SU-DHL-6 (cell line): Measurements from ENCODE around the gene SNED1.

Experiments
- H2AFZ ChIP-seq: fragments of 200-600 bp; sonication (generic); 2 replicates; pipeline ENCODE4 v1.6.1; 2014; ENCODE audit warnings: low read depth, mild to moderate bottlenecking, moderate library complexity, mixed read lengths, antibody characterized with exemption, low read length; ENCODE audit not compliant: severe bottlenecking
- H3F3A ChIP-seq: fragments of 200-600 bp; shearing (Covaris generic); 2 replicates; pipeline ENCODE4 v1.6.0; 2016; ENCODE audit warnings: antibody characterized with exemption, mild to moderate bottlenecking; ENCODE audit not compliant: insufficient read depth
- H3K27ac ChIP-seq: fragments of 200-600 bp; sonication (generic); 2 replicates; pipeline ENCODE4 v1.5.1; 2016; ENCODE audit warnings: low read depth, mild to moderate bottlenecking, low read length, moderate library complexity, mixed read lengths
- H3K27me3 ChIP-seq: fragments of 200-600 bp; sonication (generic), shearing (Covaris generic); 2 replicates; pipeline ENCODE4 v1.6.0; 2014; ENCODE audit warnings: mild to moderate bottlenecking, low read length
- H3K36me3 ChIP-seq: fragments of 200-600 bp; sonication (generic); 2 replicates; pipeline ENCODE4 v1.6.1; 2014; ENCODE audit warnings: mild to moderate bottlenecking, low read length, mixed read lengths
- H3K4me2 ChIP-seq: fragments of 300-600, 200-600 bp; shearing (Covaris generic), sonication (generic); 2 replicates; pipeline ENCODE4 v1.6.0; 2014; ENCODE audit warnings: low read length, low read depth, mild to moderate bottlenecking; ENCODE audit not compliant: poor library complexity, severe bottlenecking
- H3K4me3 ChIP-seq: fragments of 200-600 bp; sonication (generic); 2 replicates; pipeline ENCODE4 v1.5.1; 2014; ENCODE audit warnings: antibody characterized with exemption, low read length, mild to moderate bottlenecking, mixed read lengths; ENCODE audit not compliant: insufficient read depth, poor library complexity, severe bottlenecking
- H3K79me2 ChIP-seq: fragments of 200-600 bp; sonication (generic); 2 replicates; pipeline ENCODE4 v1.6.1; 2014; ENCODE audit warnings: mild to moderate bottlenecking, low read length, moderate library complexity; ENCODE audit not compliant: insufficient read depth
- H3K9ac ChIP-seq: fragments of 200-600 bp; sonication (generic); 2 replicates; pipeline ENCODE4 v1.7.0; 2014; ENCODE audit warnings: mild to moderate bottlenecking, low read length
- H3K9me2 ChIP-seq: fragments of 200-600 bp; sonication (generic); replicated peaks from 2 replicates; pipeline ENCODE4 v1.6.1; 2014; ENCODE audit warnings: low read length; ENCODE audit not compliant: insufficient read depth
- H3K9me3 ChIP-seq: fragments of 200-600 bp; sonication (generic); 2 replicates; pipeline ENCODE4 v1.6.1; 2014; ENCODE audit warnings: low read length, mixed read lengths; ENCODE audit not compliant: insufficient read depth
- H4K20me1 ChIP-seq: fragments of 200-600 bp; sonication (generic); 2 replicates; pipeline ENCODE4 v1.6.1; 2014; ENCODE audit warnings: low read depth, mild to moderate bottlenecking, antibody characterized with exemption, low read length, moderate library complexity, mixed read lengths
- CTCF ChIP-seq: fragments of 200-600 bp; sonication (generic); IDR thresholded peaks from one replicate; pipeline ENCODE4 v1.5.1; 2017; ENCODE audit warnings: antibody characterized with exemption, mild to moderate bottlenecking, low read length, moderate library complexity; ENCODE audit not compliant: insufficient read depth, poor library complexity, severe bottlenecking
- EZH2phosphoT487 ChIP-seq: fragments of 200-600 bp; sonication (generic), shearing (Covaris generic); conservative IDR thresholded peaks from 2 replicates; pipeline ENCODE4 v1.6.1; 2018; ENCODE audit warnings: mild to moderate bottlenecking, antibody characterized with exemption, low read length, moderate library complexity, mixed read lengths

The SNED1 gene

GRCh38 chr2:241107031-241107783, 108.8 kb downstream of the SNED1 start:
- Histone ChIP-seq H3K9me3 (no peaks in the 10 kb centered on the region), H3K4me3 (no peak overlapping the region), H3K9me2 (no peaks in the 10 kb centered on the region), H3K36me3 (no peaks in the 10 kb centered on the region), H3K4me2 (no peak overlapping the region), H3K79me2 (peaks cover 9% of the 10 kb centered on the region; the same call in 1 of the 2 replicates), H3F3A (no peaks in the 10 kb centered on the region; the same call in 1 of the 2 replicates), H2AFZ (no peak overlapping the region), H4K20me1 (no peaks in the 10 kb centered on the region), H3K27ac (no peak overlapping the region), H3K27me3 (no peaks in the 10 kb centered on the region), H3K9ac (no peak overlapping the region)
- no peak for TF ChIP-seq EZH2phosphoT487

- Histone ChIP-seq H3K4me3 (no peak overlapping the region), H3F3A (no peaks in the 10 kb centered on the region; the same call in 1 of the 2 replicates), H3K9me3 (no peaks in the 10 kb centered on the region), H3K9ac (no peak overlapping the region), H3K27ac (no peak overlapping the region), H3K4me2 (no peak overlapping the region), H2AFZ (no peak overlapping the region), H3K27me3 (no peaks in the 10 kb centered on the region), H3K79me2 (no peaks in the 10 kb centered on the region), H3K36me3 (peaks cover 3% of the 10 kb centered on the region; the same call in 1 of the 2 replicates), H3K9me2 (no peaks in the 10 kb centered on the region), H4K20me1 (no peaks in the 10 kb centered on the region)
- TF ChIP-seq EZH2phosphoT487 (no peak), CTCF (no peak)
These were observed 110.1 kb downstream of the SNED1 start for GRCh38 chr2:241108271-241109209.

GRCh38 chr2:241109210-241110088, 111.0 kb downstream of the SNED1 start:
- no peak overlapping the region for H3K27ac ChIP-seq
- no peak overlapping the region for H3K4me2 ChIP-seq
- H3K27me3 ChIP-seq = no peaks in the 10 kb centered on the region
- peaks cover 3% of the 10 kb centered on the region; the same call in 1 of the 2 replicates for H3K36me3 ChIP-seq
- no peaks in the 10 kb centered on the region for H3K9me2 ChIP-seq
- H2AFZ ChIP-seq = no peak overlapping the region
- H3F3A ChIP-seq = no peaks in the 10 kb centered on the region; the same call in 1 of the 2 replicates
- TF ChIP-seq EZH2phosphoT487 (no peak), CTCF (no peak)
- no peak overlapping the region for H3K9ac ChIP-seq
- no peak overlapping the region for H3K4me3 ChIP-seq
- no peaks in the 10 kb centered on the region for H4K20me1 ChIP-seq
- H3K9me3 ChIP-seq = no peaks in the 10 kb centered on the region
- no peaks in the 10 kb centered on the region for H3K79me2 ChIP-seq
